ENCODE results near the gene PLXNA4. TPM values are rescaled to one million over a fixed set of nuclear protein-coding genes. Genes with fewer than 3 reads are reported as not detected.

Gene PLXNA4
- total and polyA plus RNA-seq, 2 donors: 1.6 to 6.5 TPM

DNA sequence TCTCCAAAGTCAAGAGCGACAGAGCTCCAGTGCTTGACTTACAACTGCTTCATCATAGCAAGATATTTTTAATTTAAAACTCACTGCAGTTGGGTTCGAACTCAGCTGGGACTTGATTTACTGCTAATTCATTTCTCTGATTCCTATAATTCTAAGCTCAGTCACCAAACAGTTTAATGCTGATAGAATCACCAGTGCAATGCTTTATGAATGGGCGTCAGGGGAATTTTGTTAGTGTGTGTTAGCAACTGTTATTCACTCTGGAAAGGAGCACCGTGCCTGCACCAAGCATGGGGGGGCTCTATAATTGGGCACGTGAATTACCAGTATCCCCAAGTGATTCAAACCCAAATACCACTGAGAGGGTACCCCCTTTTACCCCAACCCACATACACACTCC lies 10.4 kb downstream of the PLXNA4 start:
- WGBS: 84% methylated on average over 5 of the region's 5 CpGs
- no peak overlapping the region for H3K27ac ChIP-seq (ENCODE audit: low read depth)
- H3K4me3 ChIP-seq (ENCODE audit: low read depth, low read length): no peak overlapping the region

DNA sequence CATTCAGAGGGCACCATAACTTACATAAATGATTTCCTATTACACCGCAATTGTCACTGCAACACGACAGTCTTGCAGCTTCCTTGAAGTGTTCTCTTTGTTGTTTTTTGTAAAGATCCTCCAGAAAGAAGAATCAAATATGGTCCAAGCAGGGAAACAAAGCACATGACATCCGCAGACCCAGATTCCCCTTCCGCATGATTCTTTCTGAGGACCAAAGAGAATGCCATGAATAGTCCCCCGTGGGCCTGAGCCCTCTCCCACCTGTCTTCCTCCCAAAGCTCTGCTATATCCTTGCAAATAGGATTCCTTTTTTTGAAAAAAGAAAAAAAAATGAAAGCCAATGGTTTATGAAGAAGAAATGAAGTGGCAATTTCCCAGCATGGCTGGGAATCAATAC lies 10.8 kb downstream of the PLXNA4 start:
- Histone ChIP-seq H3K36me3 (ENCODE audit: insufficient read depth) (no peaks in the 10 kb centered on the region), H3K4me1 (ENCODE audit: insufficient read depth) (no peaks in the 10 kb centered on the region), H3K4me3 (ENCODE audit: low read depth, low read length) (no peak overlapping the region), H3K27ac (ENCODE audit: low read depth) (no peak overlapping the region)
- 92% methylated on average over 5 of the region's 5 CpGs for WGBS
- DNase-seq (ENCODE audit: extremely low spot score): no peak

More for the DNA sequence above, 10.4 kb downstream of the PLXNA4 start:
- no peaks in the 10 kb centered on the region for H3K36me3 ChIP-seq (ENCODE audit: insufficient read depth)
- H3K4me1 ChIP-seq (ENCODE audit: insufficient read depth): no peaks in the 10 kb centered on the region
- no peak for DNase-seq (ENCODE audit: extremely low spot score)

- WGBS: 91% methylated on average over 8 of the region's 8 CpGs
- no peak for DNase-seq (ENCODE audit: extremely low spot score)
- no peaks in the 10 kb centered on the region for H3K36me3 ChIP-seq (ENCODE audit: insufficient read depth)
Measured at GRCh38 chr7:132564849-132565248, 11.4 kb downstream of the PLXNA4 start.

GRCh38 chr7:132564090-132564489 lies 12.2 kb downstream of the PLXNA4 start:
- Histone ChIP-seq H3K36me3 (ENCODE audit: insufficient read depth) (no peaks in the 10 kb centered on the region), H3K4me3 (ENCODE audit: low read depth, low read length) (no peak overlapping the region), H3K27ac (ENCODE audit: low read depth) (no peak overlapping the region), H3K4me1 (ENCODE audit: insufficient read depth) (no peaks in the 10 kb centered on the region)
- WGBS: 80% methylated on average over 1 of the region's 1 CpG
- DNase-seq (ENCODE audit: extremely low spot score): no peak

More at GRCh38 chr7:132564849-132565248, 11.4 kb downstream of the PLXNA4 start:
- Histone ChIP-seq H3K4me1 (ENCODE audit: insufficient read depth) (no peaks in the 10 kb centered on the region), H3K4me3 (ENCODE audit: low read depth, low read length) (no peak overlapping the region), H3K27ac (ENCODE audit: low read depth) (no peak overlapping the region)

- Histone ChIP-seq H3K4me3 (ENCODE audit: low read depth, low read length) (no peak overlapping the region), H3K4me1 (ENCODE audit: insufficient read depth) (no peaks in the 10 kb centered on the region), H3K36me3 (ENCODE audit: insufficient read depth) (no peaks in the 10 kb centered on the region), H3K27ac (ENCODE audit: low read depth) (no peak overlapping the region)
- DNase-seq (ENCODE audit: extremely low spot score): no peak
- 78% methylated on average over 1 of the region's 1 CpG for WGBS
Measured at GRCh38 chr7:132562690-132563089, 13.6 kb downstream of the PLXNA4 start.

- 78% methylated on average over 2 of the region's 2 CpGs for WGBS
- DNase-seq (ENCODE audit: extremely low spot score): no peak
Measured at GRCh38 chr7:132561763-132562162, 14.5 kb downstream of the PLXNA4 start.

DNA sequence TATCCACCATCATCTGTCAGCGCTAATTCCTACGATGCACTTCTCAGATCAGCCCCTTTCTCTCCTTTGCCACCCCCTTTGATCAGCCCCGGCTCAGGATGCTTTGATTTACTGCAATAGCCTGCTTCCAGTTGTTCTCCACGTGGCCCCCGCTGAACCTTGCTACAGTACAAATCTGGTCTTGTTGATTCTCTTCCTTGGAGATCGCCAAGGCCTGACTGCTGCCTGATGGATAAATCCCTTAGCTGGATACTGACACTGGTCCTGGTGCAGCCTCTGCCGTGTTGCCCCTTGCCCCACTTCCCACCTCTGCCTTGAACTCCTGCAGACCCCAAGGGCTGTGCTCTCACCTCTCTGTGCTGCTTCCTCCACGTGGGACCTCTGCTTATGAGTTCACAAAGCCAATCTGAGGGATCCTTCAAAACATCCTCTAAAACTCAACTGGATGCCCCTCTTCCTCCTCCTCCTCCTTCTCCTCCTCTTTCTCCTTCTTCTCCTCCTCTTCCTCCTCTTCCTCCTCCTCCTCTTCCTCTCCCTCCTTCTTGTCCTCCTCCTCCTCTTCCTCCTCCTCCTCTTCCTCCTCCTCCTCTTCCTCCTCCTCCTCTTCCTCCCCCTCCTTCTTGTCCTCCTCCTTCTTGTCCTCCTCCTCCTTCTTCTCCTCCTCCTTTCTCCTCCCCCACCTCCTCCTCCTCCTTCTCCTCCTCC lies 15.3 kb downstream of the PLXNA4 start:
- 83% methylated on average over 8 of the region's 8 CpGs for WGBS

More at GRCh38 chr7:132561763-132562162, 14.5 kb downstream of the PLXNA4 start:
- Histone ChIP-seq H3K36me3 (ENCODE audit: insufficient read depth) (no peaks in the 10 kb centered on the region), H3K27ac (ENCODE audit: low read depth) (no peak overlapping the region), H3K4me1 (ENCODE audit: insufficient read depth) (no peaks in the 10 kb centered on the region), H3K4me3 (ENCODE audit: low read depth, low read length) (no peak overlapping the region)

GRCh38 chr7:132560105-132560504 lies 16.2 kb downstream of the PLXNA4 start:
- 98% methylated on average over 7 of the region's 7 CpGs for WGBS
- DNase-seq (ENCODE audit: extremely low spot score): no peak
- H3K36me3 ChIP-seq (ENCODE audit: insufficient read depth): no peaks in the 10 kb centered on the region
- no peak overlapping the region for H3K4me3 ChIP-seq (ENCODE audit: low read depth, low read length)
- no peak overlapping the region for H3K27ac ChIP-seq (ENCODE audit: low read depth)
- H3K4me1 ChIP-seq (ENCODE audit: insufficient read depth): no peaks in the 10 kb centered on the region

More for the DNA sequence above, 15.3 kb downstream of the PLXNA4 start:
- Histone ChIP-seq H3K36me3 (ENCODE audit: insufficient read depth) (no peaks in the 10 kb centered on the region), H3K4me1 (ENCODE audit: insufficient read depth) (no peaks in the 10 kb centered on the region), H3K27ac (ENCODE audit: low read depth) (no peak overlapping the region), H3K4me3 (ENCODE audit: low read depth, low read length) (no peak overlapping the region)
- DNase-seq (ENCODE audit: extremely low spot score): no peak

DNA sequence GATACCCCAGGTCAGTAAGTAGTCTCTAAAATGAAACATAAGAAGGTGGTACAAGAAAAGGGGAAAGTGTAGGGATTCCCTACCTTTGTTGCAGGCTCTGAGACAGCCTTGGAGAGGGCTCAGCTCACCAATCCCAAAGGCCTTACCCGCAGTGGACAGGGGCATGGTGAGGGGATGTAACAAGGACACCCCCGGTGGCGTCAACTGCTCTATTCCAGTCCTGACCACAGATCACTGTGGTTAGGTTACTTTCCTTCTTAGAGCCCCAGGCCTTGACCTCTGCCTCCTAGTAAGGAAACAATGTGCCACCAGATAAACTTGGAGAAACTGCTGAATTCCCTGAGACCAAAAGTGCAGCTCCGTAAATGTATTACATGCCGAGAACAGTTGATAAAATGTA lies 17.5 kb downstream of the PLXNA4 start:
- 79% methylated on average over 5 of the region's 5 CpGs for WGBS
- no peak for DNase-seq (ENCODE audit: extremely low spot score)
- no peak overlapping the region for H3K27ac ChIP-seq (ENCODE audit: low read depth)
- H3K4me3 ChIP-seq (ENCODE audit: low read depth, low read length): no peak overlapping the region
- H3K36me3 ChIP-seq (ENCODE audit: insufficient read depth): no peaks in the 10 kb centered on the region
- H3K4me1 ChIP-seq (ENCODE audit: insufficient read depth): no peaks in the 10 kb centered on the region

DNA sequence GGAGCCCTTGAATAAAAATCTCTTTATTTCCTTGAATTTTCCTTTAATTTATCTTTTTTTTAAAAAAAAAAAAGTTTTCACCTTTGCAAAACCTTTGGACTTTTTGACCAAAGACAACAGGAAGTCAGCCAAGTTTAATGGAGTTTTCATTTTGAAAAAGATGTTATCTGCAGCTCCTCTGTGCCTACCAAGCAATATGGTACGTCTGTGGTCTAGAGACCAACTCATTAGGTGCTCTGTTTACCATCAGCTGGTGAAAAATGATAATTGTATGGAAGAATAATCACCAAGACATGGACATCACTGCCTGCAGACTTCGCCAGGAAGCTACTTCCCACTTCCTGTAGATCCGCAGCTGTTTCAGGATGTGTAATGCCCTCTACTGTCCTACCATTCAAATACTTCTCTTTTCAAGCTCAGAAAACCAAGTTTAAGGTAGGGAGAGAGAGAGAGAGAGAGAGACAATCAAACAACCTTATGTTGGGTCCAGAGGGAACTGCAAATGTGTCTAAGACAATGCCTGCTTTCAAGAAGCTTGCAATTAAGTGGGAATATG lies 18.7 kb downstream of the PLXNA4 start:
- Histone ChIP-seq H3K4me1 (ENCODE audit: insufficient read depth) (no peaks in the 10 kb centered on the region), H3K4me3 (ENCODE audit: low read depth, low read length) (no peak overlapping the region), H3K27ac (ENCODE audit: low read depth) (no peak overlapping the region), H3K36me3 (ENCODE audit: insufficient read depth) (no peaks in the 10 kb centered on the region)
- no peak for DNase-seq (ENCODE audit: extremely low spot score)
- 74% methylated on average over 3 of the region's 3 CpGs for WGBS

- WGBS: 82% methylated on average over 4 of the region's 4 CpGs
- no peak for DNase-seq (ENCODE audit: extremely low spot score)
- Histone ChIP-seq H3K27ac (ENCODE audit: low read depth) (no peak overlapping the region), H3K4me1 (ENCODE audit: insufficient read depth) (no peaks in the 10 kb centered on the region), H3K36me3 (ENCODE audit: insufficient read depth) (no peaks in the 10 kb centered on the region), H3K4me3 (ENCODE audit: low read depth, low read length) (no peak overlapping the region)
Measured at GRCh38 chr7:132554446-132554845, 21.8 kb downstream of the PLXNA4 start.

- Histone ChIP-seq H3K36me3 (ENCODE audit: insufficient read depth) (no peaks in the 10 kb centered on the region), H3K4me1 (ENCODE audit: insufficient read depth) (no peaks in the 10 kb centered on the region), H3K4me3 (ENCODE audit: low read depth, low read length) (no peak overlapping the region), H3K27ac (ENCODE audit: low read depth) (no peak overlapping the region)
- no peak for DNase-seq (ENCODE audit: extremely low spot score)
- WGBS: 77% methylated on average over 3 of the region's 3 CpGs
Measured at GRCh38 chr7:132553031-132553430, 23.2 kb downstream of the PLXNA4 start.

- Histone ChIP-seq H3K4me1 (ENCODE audit: insufficient read depth) (no peaks in the 10 kb centered on the region), H3K36me3 (ENCODE audit: insufficient read depth) (no peaks in the 10 kb centered on the region), H3K4me3 (ENCODE audit: low read depth, low read length) (no peak overlapping the region), H3K27ac (ENCODE audit: low read depth) (no peak overlapping the region)
- WGBS: 61% methylated on average over 3 of the region's 3 CpGs
- DNase-seq (ENCODE audit: extremely low spot score): no peak
Measured at GRCh38 chr7:132551886-132552285, 24.4 kb downstream of the PLXNA4 start.

DNA sequence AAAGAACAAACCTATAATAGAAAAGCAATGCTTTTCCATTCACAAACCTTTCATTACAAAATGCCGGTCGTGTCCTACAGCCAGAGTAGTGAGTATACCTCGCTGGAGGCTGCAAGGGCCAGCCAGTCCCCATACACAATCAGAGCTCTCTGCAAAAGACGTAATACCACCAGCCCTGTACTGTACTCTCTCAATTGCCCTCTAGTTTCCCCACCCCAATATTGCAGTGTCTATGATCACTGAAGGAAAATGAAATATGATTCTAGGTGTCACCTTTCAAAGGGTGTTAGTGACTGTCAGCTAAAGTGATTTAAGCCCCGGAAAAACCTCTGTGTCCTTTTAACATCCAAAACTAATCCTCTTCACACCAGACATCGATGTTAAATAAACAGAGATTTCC lies 24.8 kb downstream of the PLXNA4 start:
- WGBS: 87% methylated on average over 6 of the region's 6 CpGs
- Histone ChIP-seq H3K4me1 (ENCODE audit: insufficient read depth) (no peaks in the 10 kb centered on the region), H3K36me3 (ENCODE audit: insufficient read depth) (no peaks in the 10 kb centered on the region), H3K4me3 (ENCODE audit: low read depth, low read length) (no peak overlapping the region), H3K27ac (ENCODE audit: low read depth) (no peak overlapping the region)
- no peak for DNase-seq (ENCODE audit: extremely low spot score)

Data from urinary bladder (tissue), 4 donors.